CD14-positive monocyte (primary cell): ENCODE measurements around the gene TMEM242. TPM values are rescaled to one million over a fixed set of nuclear protein-coding genes. Genes with fewer than 3 reads are reported as not detected.
"Not testable (repeated sequence)": the region's sequence is repeated elsewhere in the genome, so short reads cannot be mapped to it uniquely, and the experiment has no call there.

Experiments
- DNase-seq, 3 donors: peaks; one replicate each; pipeline ENCODE4 v3.0.0-alpha.2; 2011 to 2022
- H2AFZ ChIP-seq: 2 replicates; pipeline ENCODE4 v1.6.0; 2012; ENCODE audit warnings: mild to moderate bottlenecking, low read depth, low read length, inconsistent platforms; ENCODE audit not compliant: insufficient read depth, poor library complexity, severe bottlenecking
- H3K27ac ChIP-seq, 2 donors: 1 replicate in 1 of 2; 2 replicates in 1 of 2; pipeline ENCODE4 v1.5.1; 2012 to 2013; ENCODE audit warnings: low read length in 2 of 2, control low read depth in 1 of 2, inconsistent platforms in 1 of 2, low read depth in 1 of 2, mild to moderate bottlenecking in 1 of 2
- H3K27me3 ChIP-seq, 2 donors: one replicate each; pipeline versions ENCODE4 v1.6.0 to v1.6.1; 2011 to 2013; ENCODE audit warnings: low read length in 2 of 2; ENCODE audit not compliant: control insufficient read depth in 2 of 2, insufficient read depth in 2 of 2
- H3K36me3 ChIP-seq, 2 donors: replicated peaks in 1 of 2; 1 replicate in 1 of 2; 2 replicates in 1 of 2; pipeline versions ENCODE4 v1.5.1 to v1.6.1; 2012 to 2013; ENCODE audit warnings: low read length in 2 of 2, control low read depth in 1 of 2, inconsistent platforms in 1 of 2, mild to moderate bottlenecking in 1 of 2; ENCODE audit not compliant: insufficient read depth in 2 of 2, control insufficient read depth in 1 of 2
- H3K4me1 ChIP-seq, 2 donors: 1 replicate in 1 of 2; 2 replicates in 1 of 2; pipeline versions ENCODE4 v1.5.1 to v1.6.1; 2012 to 2013; ENCODE audit warnings: low read length in 2 of 2, control low read depth in 1 of 2, inconsistent platforms in 1 of 2, mild to moderate bottlenecking in 1 of 2, moderate library complexity in 1 of 2; ENCODE audit not compliant: insufficient read depth in 2 of 2, control insufficient read depth in 1 of 2
- H3K4me2 ChIP-seq: replicated peaks from 2 replicates; pipeline ENCODE3; 2012; ENCODE audit warnings: low read length, moderate library complexity, mild to moderate bottlenecking; ENCODE audit not compliant: poor library complexity, severe bottlenecking; ENCODE audit errors: extremely low read depth
- H3K4me3 ChIP-seq, 3 experiments: fragments of 200-600 bp in 1 of 3; sonication (generic) in 1 of 3; replicated peaks in 1 of 3; 1 replicate in 2 of 3; 2 replicates in 1 of 3; pipeline ENCODE4 v1.5.1; 2011 to 2013; ENCODE audit warnings: low read length in 3 of 3, mild to moderate bottlenecking in 3 of 3, control low read depth in 2 of 3, low read depth in 2 of 3, inconsistent platforms in 1 of 3, moderate library complexity in 1 of 3
- H3K79me2 ChIP-seq: 2 replicates; pipeline ENCODE4 v1.6.0; 2012; ENCODE audit warnings: mild to moderate bottlenecking, control low read depth, inconsistent platforms, low read length, moderate library complexity; ENCODE audit not compliant: insufficient read depth
- H3K9ac ChIP-seq: 2 replicates; pipeline ENCODE4 v1.6.0; 2017; ENCODE audit warnings: low read length, mild to moderate bottlenecking; ENCODE audit not compliant: insufficient read depth, poor library complexity, severe bottlenecking
- H3K9me3 ChIP-seq, 2 donors: replicated peaks in 1 of 2; 1 replicate in 1 of 2; 2 replicates in 1 of 2; pipeline versions ENCODE4 v1.5.1 to v1.6.1; 2012 to 2013; ENCODE audit warnings: low read length in 2 of 2, control low read depth in 1 of 2; ENCODE audit not compliant: control insufficient read depth in 1 of 2, insufficient read depth in 1 of 2
- H4K20me1 ChIP-seq: 2 replicates; pipeline ENCODE4 v1.6.0; 2012; ENCODE audit warnings: mild to moderate bottlenecking, low read length, control low read depth, moderate library complexity; ENCODE audit not compliant: insufficient read depth
- H3K27ac Mint-ChIP-seq, 7 donors: one replicate each; pipeline ENCODE4 v1.8.0; 2020; ENCODE audit warnings: mild to moderate bottlenecking in 7 of 7, mixed read lengths in 7 of 7, moderate library complexity in 6 of 7, inconsistent platforms in 2 of 7
- H3K27me3 Mint-ChIP-seq, 3 donors: one replicate each; pipeline ENCODE4 v1.8.0; 2021 to 2022; ENCODE audit warnings: low read depth in 3 of 3, mild to moderate bottlenecking in 3 of 3, mixed read lengths in 3 of 3, moderate library complexity in 3 of 3, inconsistent platforms in 1 of 3
- H3K36me3 Mint-ChIP-seq, 2 donors: one replicate each; pipeline ENCODE4 v1.8.0; 2020; ENCODE audit warnings: mixed read lengths in 2 of 2, inconsistent platforms in 1 of 2, mild to moderate bottlenecking in 1 of 2
- H3K4me1 Mint-ChIP-seq: one replicate; pipeline ENCODE4 v1.8.0; 2020; ENCODE audit warnings: mild to moderate bottlenecking, mixed read lengths
- H3K4me3 Mint-ChIP-seq, 2 donors: one replicate each; pipeline ENCODE4 v1.8.0; 2020; ENCODE audit warnings: mild to moderate bottlenecking in 2 of 2, mixed read lengths in 2 of 2, moderate library complexity in 1 of 2
- H3K9me3 Mint-ChIP-seq, 7 donors: one replicate each; pipeline ENCODE4 v1.8.0; 2020 to 2022; ENCODE audit warnings: mixed read lengths in 7 of 7, mild to moderate bottlenecking in 6 of 7, moderate library complexity in 6 of 7, inconsistent platforms in 2 of 7
- WGBS: methylation state at CpG from one replicate; pipeline ENCODE4 v1.1.5; 2013; ENCODE audit warnings: missing lambda C conversion rate; ENCODE audit not compliant: insufficient coverage; 5-methylcytosine and 5-hydroxymethylcytosine counted together
- intact Hi-C, 2 donors: fragments of 100-400 bp; cut with micrococcal nuclease; formaldehyde crosslinking; loops; one replicate each; pipeline versions ENCODE4 v1.15.0 to v1.15.1; 2023
- polyA plus RNA-seq, 3 donors: library from polyadenylated mRNA; depleted of rRNA in 1 of 3; unstranded in 2 of 3; stranded (reverse) in 1 of 3; fragments of 300-500 nt in 2 of 3; fragments of >200 nt in 1 of 3; fragmentation: Illumina TruSeq in 2 of 3; gene quantifications; 1 replicate in 2 of 3; 2 replicates in 1 of 3; pipeline ENCODE4 v1.2.3, GENCODE V29; 2012 to 2021
- TF ChIP-seq, protein P1 (sequence below): fragments of 200-600 bp; IDR thresholded peaks from one replicate; pipeline ENCODE4 v1.8.0; 2022; ENCODE audit warnings: antibody characterized with exemption, mild to moderate bottlenecking

Gene TMEM242
- polyA plus RNA-seq, 3 donors, result 5.6 to 9.8 (median 8.3) TPM

DNA sequence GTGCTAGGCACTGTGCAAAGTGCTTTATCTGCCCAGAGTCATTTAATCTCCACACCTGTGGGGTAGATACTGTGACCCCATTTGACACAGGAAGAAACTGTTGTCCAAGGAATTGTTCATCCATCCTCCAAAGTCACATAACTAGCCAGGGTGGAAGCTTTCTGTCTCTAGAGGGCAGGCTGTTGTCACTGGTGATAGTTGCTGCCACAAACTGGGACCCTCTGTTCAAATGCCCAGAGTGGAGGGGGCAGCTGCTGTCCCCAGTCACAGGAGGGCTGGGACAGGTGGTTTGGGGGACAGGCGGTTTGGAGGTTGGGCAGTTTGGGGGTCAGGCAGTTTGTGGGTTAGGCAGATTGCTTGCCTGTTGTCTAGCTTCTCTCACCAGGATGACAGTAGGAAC, 16.1 kb upstream of the TMEM242 start:
- intact Hi-C loops, result no loop called here
- H3K27ac ChIP-seq, result no peak overlapping the region
- DNase-seq, result no peak
- H4K20me1 ChIP-seq, result no peaks in the 10 kb centered on the region
- H3K9ac ChIP-seq, result no peak overlapping the region
- no CpG with 5 or more reads among the region's 1 CpG for WGBS
- H3K36me3 Mint-ChIP-seq, result no peaks in the 10 kb centered on the region
- no peak overlapping the region for H3K4me3 ChIP-seq
- H3K9me3 Mint-ChIP-seq, result peaks cover 0 to 1% (median 0%) of the 10 kb centered on the region in 7 donors
- peaks cover 0 to 5% (median 2%) of the 10 kb centered on the region in 3 donors for H3K27me3 Mint-ChIP-seq
- H3K4me1 Mint-ChIP-seq, result peaks cover 9% of the 10 kb centered on the region
- peaks cover 6% of the 10 kb centered on the region in 2 donors for H3K4me1 ChIP-seq
- H3K79me2 ChIP-seq, result no peaks in the 10 kb centered on the region
- H3K4me3 Mint-ChIP-seq, result no peak overlapping the region
- peak overlapping the region in 1 of 7 donors; percentile 75 for H3K27ac Mint-ChIP-seq
- H3K27me3 ChIP-seq, result no peaks in the 10 kb centered on the region
- H3K4me2 ChIP-seq, result no peak overlapping the region
- no peaks in the 10 kb centered on the region for H3K9me3 ChIP-seq
- TF ChIP-seq, protein P1, sequence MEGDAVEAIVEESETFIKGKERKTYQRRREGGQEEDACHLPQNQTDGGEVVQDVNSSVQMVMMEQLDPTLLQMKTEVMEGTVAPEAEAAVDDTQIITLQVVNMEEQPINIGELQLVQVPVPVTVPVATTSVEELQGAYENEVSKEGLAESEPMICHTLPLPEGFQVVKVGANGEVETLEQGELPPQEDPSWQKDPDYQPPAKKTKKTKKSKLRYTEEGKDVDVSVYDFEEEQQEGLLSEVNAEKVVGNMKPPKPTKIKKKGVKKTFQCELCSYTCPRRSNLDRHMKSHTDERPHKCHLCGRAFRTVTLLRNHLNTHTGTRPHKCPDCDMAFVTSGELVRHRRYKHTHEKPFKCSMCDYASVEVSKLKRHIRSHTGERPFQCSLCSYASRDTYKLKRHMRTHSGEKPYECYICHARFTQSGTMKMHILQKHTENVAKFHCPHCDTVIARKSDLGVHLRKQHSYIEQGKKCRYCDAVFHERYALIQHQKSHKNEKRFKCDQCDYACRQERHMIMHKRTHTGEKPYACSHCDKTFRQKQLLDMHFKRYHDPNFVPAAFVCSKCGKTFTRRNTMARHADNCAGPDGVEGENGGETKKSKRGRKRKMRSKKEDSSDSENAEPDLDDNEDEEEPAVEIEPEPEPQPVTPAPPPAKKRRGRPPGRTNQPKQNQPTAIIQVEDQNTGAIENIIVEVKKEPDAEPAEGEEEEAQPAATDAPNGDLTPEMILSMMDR, result no peak
- H3K36me3 ChIP-seq, result no peaks in the 10 kb centered on the region
- no peak overlapping the region for H2AFZ ChIP-seq

DNA sequence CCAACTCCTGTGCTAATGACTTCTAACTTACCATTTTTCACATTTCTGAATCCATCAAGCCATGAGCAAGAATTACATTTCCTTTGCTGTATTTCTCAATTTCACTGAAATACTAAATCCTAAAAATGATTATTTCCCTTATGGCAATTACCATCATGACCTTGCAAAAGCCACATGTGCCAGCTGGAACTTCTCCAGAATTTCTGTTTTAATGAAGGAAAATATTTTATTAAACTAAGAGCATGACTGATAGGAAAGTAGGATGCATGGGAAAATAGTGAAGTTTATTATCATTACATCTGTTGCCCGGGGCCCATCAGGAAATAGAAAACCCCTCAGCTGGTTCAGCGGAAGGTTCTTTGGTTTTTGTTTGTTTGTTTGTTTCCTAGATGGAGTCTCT, 14.4 kb upstream of the TMEM242 start:
- no peak for DNase-seq
- no peak overlapping the region for H2AFZ ChIP-seq
- no CpG with 5 or more reads among the region's 2 CpGs for WGBS
- Mint-ChIP-seq H3K36me3 (no peaks in the 10 kb centered on the region), H3K4me3 (no peak overlapping the region), H3K9me3 (peaks cover 0 to 1% (median 0%) of the 10 kb centered on the region in 7 donors), H3K27me3 (peaks cover under 1 to 5% (median 2%) of the 10 kb centered on the region in 3 donors), H3K27ac (no peak overlapping the region), H3K4me1 (peaks cover 9% of the 10 kb centered on the region)
- H3K27ac ChIP-seq, result no peak overlapping the region
- H3K79me2 ChIP-seq, result no peaks in the 10 kb centered on the region
- no peak overlapping the region for H3K4me2 ChIP-seq
- TF ChIP-seq, protein P1, result no peak
- no peak overlapping the region for H3K9ac ChIP-seq
- H4K20me1 ChIP-seq, result no peaks in the 10 kb centered on the region
- H3K4me1 ChIP-seq, result peaks cover 6% of the 10 kb centered on the region in 2 donors
- no peaks in the 10 kb centered on the region for H3K9me3 ChIP-seq
- no peak overlapping the region for H3K4me3 ChIP-seq
- H3K27me3 ChIP-seq, result no peaks in the 10 kb centered on the region
- intact Hi-C loops, result no loop called here
- H3K36me3 ChIP-seq, result no peaks in the 10 kb centered on the region

DNA sequence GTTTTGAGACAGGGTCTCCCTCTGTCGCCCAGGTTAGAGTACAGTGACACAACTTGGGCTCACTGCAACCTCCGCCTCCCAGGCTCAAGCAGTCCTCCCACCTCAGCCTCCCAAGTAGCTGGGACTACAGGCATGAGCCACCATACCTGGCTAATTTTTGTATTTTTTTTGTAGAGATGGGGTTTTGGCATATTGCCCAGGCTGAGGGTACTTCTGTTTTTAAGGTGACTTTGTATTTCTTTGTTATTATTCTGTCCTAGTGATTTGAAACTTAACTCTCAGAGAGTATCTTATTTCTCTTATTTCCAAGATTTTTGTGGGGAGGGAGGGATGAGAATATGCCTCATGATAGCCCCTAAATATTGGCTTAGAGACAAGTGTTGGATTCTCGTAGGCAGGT, 14.0 kb upstream of the TMEM242 start:
- H3K4me3 Mint-ChIP-seq, H3K27me3 ChIP-seq, H3K36me3 ChIP-seq, H4K20me1 ChIP-seq, H3K79me2 ChIP-seq, H3K4me1 ChIP-seq, H3K9me3 ChIP-seq, H3K9me3 Mint-ChIP-seq, intact Hi-C loops, H3K4me3 ChIP-seq, DNase-seq, H3K27ac ChIP-seq, H3K36me3 Mint-ChIP-seq, H3K4me2 ChIP-seq, H3K27me3 Mint-ChIP-seq, H3K27ac Mint-ChIP-seq, H2AFZ ChIP-seq, H3K4me1 Mint-ChIP-seq, H3K9ac ChIP-seq: not testable (repeated sequence)
- WGBS, result no CpG with 5 or more reads among the region's 3 CpGs
